ENCODE results near the gene SCGB1C2.

- TF ChIP-seq YY1 (IDR thresholded peaks at IDR 0.05; ENCODE audit: insufficient read depth, insufficient read length) (no peak), ZNF274 (IDR thresholded peaks at IDR 0.05; ENCODE audit: low read depth, low read length) (no peak), SUZ12 (IDR thresholded peaks at IDR 0.05; ENCODE audit: extremely low read depth, insufficient read depth, insufficient read length) (no peak)
Measured at GRCh38 chr17:179781-180380, 42.5 kb downstream of the SCGB1C2 start.

Measured in NT2/D1 (cell line).